Measurements from ENCODE around the gene SEPTIN8. TPM values are rescaled to one million over a fixed set of nuclear protein-coding genes. Genes with fewer than 3 reads are reported as not detected.

The SEPTIN8 gene
- total and polyA plus RNA-seq, 2 of the 13 experiments (the other 11 are each of a cell fraction or from before 2014, with no cell fraction given) = 41.4 to 49.9 TPM

DNA sequence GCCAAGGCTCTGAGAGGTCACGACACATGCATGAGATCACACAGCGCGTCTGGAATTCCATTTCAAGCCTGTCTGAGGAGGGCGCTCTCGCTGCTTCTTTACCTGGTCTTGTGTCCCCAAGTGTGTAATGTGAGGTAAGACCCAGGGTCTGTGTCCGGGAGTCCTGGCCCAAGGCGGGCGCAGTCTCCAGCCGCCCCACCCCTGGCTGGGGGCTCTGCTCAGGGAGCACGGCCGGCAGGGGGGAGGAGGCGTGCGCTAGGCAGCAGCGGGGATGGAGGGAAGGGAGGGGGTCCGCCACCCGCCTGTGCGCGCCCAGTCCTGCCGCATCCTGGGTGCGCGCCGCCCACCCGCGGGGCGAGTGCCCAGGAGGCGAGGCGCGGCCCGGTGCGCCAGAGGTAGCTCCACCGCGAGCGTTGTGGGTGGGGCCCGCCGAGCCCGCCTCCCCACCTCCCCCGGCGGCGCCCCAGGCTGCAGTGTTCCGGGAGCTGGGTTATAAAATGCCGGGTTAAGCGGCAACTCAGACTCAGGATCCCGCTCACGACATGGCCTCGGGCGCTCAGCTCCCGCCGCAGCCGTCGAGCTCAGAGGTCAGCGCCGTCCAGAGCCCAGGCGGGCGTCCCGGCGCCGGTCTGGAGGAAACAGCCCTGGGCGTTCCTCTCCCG, 30.0 kb downstream of the SEPTIN8 start, which contains the start of gene CCNI2:
Gene CCNI2, plus strand, starts transcription at position 473 of the 662 bp plus-strand sequence. Its CDS starts 70 bp downstream, at position 543.
- in situ Hi-C loops (cut with HindIII; ENCODE audit: extremely low pct_ligation_motif_present, low pct_unique_long_range_greater_than_20kb) = loop anchor here (10.0 kb wide), 1 partner anchor 138 kb away; no protein-coding TSS in a partner anchor
- FAIRE-seq = no peak
- H3K4me3 ChIP-seq (replicated peaks in 1 of 3; ENCODE audit: insufficient read depth in 1 of 3, low read depth in 2 of 3, low read length in 3 of 3) = no peak within 1 kb of the TSS

DNA sequence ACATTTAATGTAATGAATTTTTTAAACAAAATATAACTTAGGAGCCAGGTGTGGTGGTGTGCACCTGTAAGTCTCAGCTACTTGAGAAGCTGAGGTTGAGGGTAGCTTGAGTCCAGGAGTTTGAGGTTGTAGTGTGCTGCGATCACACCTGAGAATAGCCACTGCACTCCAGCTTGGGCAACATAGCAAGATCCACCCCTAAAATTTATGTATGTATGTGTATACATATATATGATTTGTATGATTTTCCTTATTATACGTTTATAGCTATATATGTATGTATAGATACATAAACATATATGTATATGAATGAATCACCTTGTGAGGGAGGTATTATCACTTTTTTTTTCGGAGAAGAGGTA, 30.5 kb downstream of the SEPTIN8 start:
- ChIA-PET POLR2A (no interaction called here), CTCF (ENCODE audit: low intra/inter-chr PET ratio, low total read pairs) (no interaction called here)
- no peaks in the 10 kb centered on the region for H4K20me1 ChIP-seq (ENCODE audit: insufficient read depth, low read length)
- H2AFZ ChIP-seq (ENCODE audit: low read length) = no peak overlapping the region
- no TSS peak for BruUV-seq (replicated peaks)
- no peak for ATAC-seq
- H3K36me3 ChIP-seq (replicated peaks in 1 of 2; ENCODE audit: control insufficient read depth in 1 of 2, insufficient read depth in 2 of 2, low read length in 2 of 2) = no peaks in the 10 kb centered on the region
- H3K4me3 ChIP-seq (replicated peaks in 1 of 3; ENCODE audit: insufficient read depth in 1 of 3, low read depth in 2 of 3, low read length in 3 of 3) = no peak overlapping the region
- intact Hi-C loops (cut with micrococcal nuclease; ENCODE audit: unreplicated experiment) = no loop called here
- no peak for DNase-seq (ENCODE audit: low spot score)
- TF ChIP-seq U2AF2 (IDR thresholded peaks at IDR 0.05; ENCODE audit: low read depth, low read length) (no peak), RFXANK (CRISPR knock-in tag; IDR thresholded peaks at IDR 0.05) (no peak)
- no peaks in the 10 kb centered on the region for H3K9me3 ChIP-seq (ENCODE audit: low read length)
- 30% methylated on average over 3 of the region's 3 CpGs for WGBS (ENCODE audit: low lambda C conversion rate)
- no peak for FAIRE-seq
- no peak overlapping the region for H3K27ac ChIP-seq (ENCODE audit: extremely low read length, insufficient read depth, low read length)
- H3K27me3 ChIP-seq (ENCODE audit: control insufficient read depth in 1 of 2, insufficient read depth in 2 of 2, low read length in 2 of 2) = no peaks in the 10 kb centered on the region
- H3K79me2 ChIP-seq (ENCODE audit: insufficient read depth, low read length) = no peaks in the 10 kb centered on the region
- no peak overlapping the region for H3K9ac ChIP-seq (ENCODE audit: insufficient read depth, low read depth, low read length)
- no peak overlapping the region for H3K4me2 ChIP-seq (ENCODE audit: low read depth, low read length)
- H3K4me1 ChIP-seq (ENCODE audit: insufficient read depth, low read length) = no peaks in the 10 kb centered on the region; the same call in 1 of the 2 replicates
- in situ Hi-C loops (cut with HindIII; ENCODE audit: extremely low pct_ligation_motif_present, low pct_unique_long_range_greater_than_20kb) = loop anchor here (10.0 kb wide), 1 partner anchor 138 kb away; no protein-coding TSS in a partner anchor

More for the DNA sequence above, 30.0 kb downstream of the SEPTIN8 start, which contains the start of gene CCNI2:
- TF ChIP-seq ZNF768 (CRISPR knock-in tag; IDR thresholded peaks at IDR 0.05) (peak; percentile 65; the same call in 1 of the 2 replicates), STAT5B (CRISPR knock-in tag; IDR thresholded peaks at IDR 0.05) (no peak)
- TF ChIP-seq, protein P1, sequence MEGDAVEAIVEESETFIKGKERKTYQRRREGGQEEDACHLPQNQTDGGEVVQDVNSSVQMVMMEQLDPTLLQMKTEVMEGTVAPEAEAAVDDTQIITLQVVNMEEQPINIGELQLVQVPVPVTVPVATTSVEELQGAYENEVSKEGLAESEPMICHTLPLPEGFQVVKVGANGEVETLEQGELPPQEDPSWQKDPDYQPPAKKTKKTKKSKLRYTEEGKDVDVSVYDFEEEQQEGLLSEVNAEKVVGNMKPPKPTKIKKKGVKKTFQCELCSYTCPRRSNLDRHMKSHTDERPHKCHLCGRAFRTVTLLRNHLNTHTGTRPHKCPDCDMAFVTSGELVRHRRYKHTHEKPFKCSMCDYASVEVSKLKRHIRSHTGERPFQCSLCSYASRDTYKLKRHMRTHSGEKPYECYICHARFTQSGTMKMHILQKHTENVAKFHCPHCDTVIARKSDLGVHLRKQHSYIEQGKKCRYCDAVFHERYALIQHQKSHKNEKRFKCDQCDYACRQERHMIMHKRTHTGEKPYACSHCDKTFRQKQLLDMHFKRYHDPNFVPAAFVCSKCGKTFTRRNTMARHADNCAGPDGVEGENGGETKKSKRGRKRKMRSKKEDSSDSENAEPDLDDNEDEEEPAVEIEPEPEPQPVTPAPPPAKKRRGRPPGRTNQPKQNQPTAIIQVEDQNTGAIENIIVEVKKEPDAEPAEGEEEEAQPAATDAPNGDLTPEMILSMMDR (CRISPR knock-in tag; IDR thresholded peaks at IDR 0.05) = peak; percentile 38
- TF ChIP-seq, protein P2, sequence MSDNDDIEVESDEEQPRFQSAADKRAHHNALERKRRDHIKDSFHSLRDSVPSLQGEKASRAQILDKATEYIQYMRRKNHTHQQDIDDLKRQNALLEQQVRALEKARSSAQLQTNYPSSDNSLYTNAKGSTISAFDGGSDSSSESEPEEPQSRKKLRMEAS (IDR thresholded peaks at IDR 0.05) = no peak
- no peak for ATAC-seq
- no TSS peak for BruUV-seq (replicated peaks)
- intact Hi-C loops (cut with micrococcal nuclease; ENCODE audit: unreplicated experiment) = no loop called here
- Histone ChIP-seq H3K36me3 (replicated peaks in 1 of 2; ENCODE audit: control insufficient read depth in 1 of 2, insufficient read depth in 2 of 2, low read length in 2 of 2) (no peaks in the 10 kb centered on the region), H3K4me2 (ENCODE audit: low read depth, low read length) (no peak within 1 kb of the TSS), H2AFZ (ENCODE audit: low read length) (no peak within 1 kb of the TSS), H4K20me1 (ENCODE audit: insufficient read depth, low read length) (no peaks in the 10 kb centered on the region), H3K79me2 (ENCODE audit: insufficient read depth, low read length) (no peaks in the 10 kb centered on the region), H3K27me3 (ENCODE audit: control insufficient read depth in 1 of 2, insufficient read depth in 2 of 2, low read length in 2 of 2) (no peaks in the 10 kb centered on the region), H3K4me1 (ENCODE audit: insufficient read depth, low read length) (no peaks in the 10 kb centered on the region; the same call in 1 of the 2 replicates), H3K27ac (ENCODE audit: extremely low read length, insufficient read depth, low read length) (no peak within 1 kb of the TSS), H3K9ac (ENCODE audit: insufficient read depth, low read depth, low read length) (no peak within 1 kb of the TSS), H3K9me3 (ENCODE audit: low read length) (no peaks in the 10 kb centered on the region)
- 67% methylated on average over 10 of the region's 59 CpGs for WGBS (ENCODE audit: low lambda C conversion rate)
- CTCF ChIA-PET (ENCODE audit: low intra/inter-chr PET ratio, low total read pairs) = no interaction called here
- no peak for DNase-seq (ENCODE audit: low spot score)
- POLR2A ChIA-PET = no interaction called here

All from HepG2 (cell line).